Daoy (cell line): ENCODE results near the gene WWC1. TPM values are rescaled to one million over a fixed set of nuclear protein-coding genes. Genes with fewer than 3 reads are reported as not detected.
A peak's percentile ranks its signal among the peaks of the same experiment; 100 is the strongest.

ENCODE experiments used
- DNase-seq: peaks from one replicate; pipeline ENCODE4 v3.0.0-alpha.2; 2015; ENCODE audit warnings: low read depth
- total RNA-seq: library from RNA; depleted of rRNA; stranded (reverse); fragments of >200 nt; shearing (Covaris generic); gene quantifications from 2 replicates; pipeline ENCODE4 v1.2.3, GENCODE V29; 2014

Gene WWC1
- total RNA-seq, 1 experiment from 2014 or later = 17.4 TPM

GRCh38 chr5:168362097-168362885 is 70.8 kb downstream of the WWC1 start:
- DNase-seq = no peak

- peak; percentile 96 for DNase-seq
Measured at GRCh38 chr5:168364151-168364661, 72.8 kb downstream of the WWC1 start.

GRCh38 chr5:168364750-168365550 is 73.5 kb downstream of the WWC1 start:
- DNase-seq = peak; percentile 46

- DNase-seq = peak; percentile 51
Measured at GRCh38 chr5:168365581-168366081, 74.2 kb downstream of the WWC1 start.

- peak; percentile 88 for DNase-seq
Measured at GRCh38 chr5:168366116-168366515, 74.7 kb downstream of the WWC1 start.

GRCh38 chr5:168368854-168369253 is 77.4 kb downstream of the WWC1 start:
- no peak for DNase-seq

GRCh38 chr5:168370831-168371230 is 79.4 kb downstream of the WWC1 start:
- DNase-seq = no peak

- DNase-seq = no peak
Measured at GRCh38 chr5:168372356-168372946, 81.0 kb downstream of the WWC1 start.

- DNase-seq = no peak
Measured at GRCh38 chr5:168374532-168374931, 83.1 kb downstream of the WWC1 start.

GRCh38 chr5:168375214-168375613 is 83.8 kb downstream of the WWC1 start:
- DNase-seq = no peak

- DNase-seq = no peak
Measured at GRCh38 chr5:168377525-168377924, 86.1 kb downstream of the WWC1 start.

- DNase-seq = no peak
Measured at GRCh38 chr5:168378741-168379140, 87.3 kb downstream of the WWC1 start.

- DNase-seq = no peak
Measured at GRCh38 chr5:168382421-168382820, 91.0 kb downstream of the WWC1 start.

- no peak for DNase-seq
Measured at GRCh38 chr5:168390491-168390890, 99.0 kb downstream of the WWC1 start.

GRCh38 chr5:168393773-168394172 is 102.3 kb downstream of the WWC1 start:
- DNase-seq = no peak

GRCh38 chr5:168400429-168401220 is 109.2 kb downstream of the WWC1 start:
- DNase-seq = no peak

GRCh38 chr5:168401226-168401625 is 109.8 kb downstream of the WWC1 start:
- DNase-seq = no peak

GRCh38 chr5:168401880-168402279 is 110.4 kb downstream of the WWC1 start:
- no peak for DNase-seq

- DNase-seq = peak; percentile 77
Measured at GRCh38 chr5:168404365-168404764, 112.9 kb downstream of the WWC1 start.

- DNase-seq = no peak
Measured at GRCh38 chr5:168407211-168407610, 115.8 kb downstream of the WWC1 start.

GRCh38 chr5:168408561-168409305 is 117.3 kb downstream of the WWC1 start:
- DNase-seq = no peak
